Activated T-helper 9 cell treated with anti-CD3 and anti-CD28 coated beads, Interleukin-2, amount 50 U/mL, for 16 hours (primary cell): Measurements from ENCODE around the gene PTPN4.

ENCODE experiments used
- DNase-seq: peaks from one replicate; pipeline ENCODE4 v3.0.0-alpha.2; 2020; ENCODE audit warnings: low read depth

The PTPN4 gene, protein sequence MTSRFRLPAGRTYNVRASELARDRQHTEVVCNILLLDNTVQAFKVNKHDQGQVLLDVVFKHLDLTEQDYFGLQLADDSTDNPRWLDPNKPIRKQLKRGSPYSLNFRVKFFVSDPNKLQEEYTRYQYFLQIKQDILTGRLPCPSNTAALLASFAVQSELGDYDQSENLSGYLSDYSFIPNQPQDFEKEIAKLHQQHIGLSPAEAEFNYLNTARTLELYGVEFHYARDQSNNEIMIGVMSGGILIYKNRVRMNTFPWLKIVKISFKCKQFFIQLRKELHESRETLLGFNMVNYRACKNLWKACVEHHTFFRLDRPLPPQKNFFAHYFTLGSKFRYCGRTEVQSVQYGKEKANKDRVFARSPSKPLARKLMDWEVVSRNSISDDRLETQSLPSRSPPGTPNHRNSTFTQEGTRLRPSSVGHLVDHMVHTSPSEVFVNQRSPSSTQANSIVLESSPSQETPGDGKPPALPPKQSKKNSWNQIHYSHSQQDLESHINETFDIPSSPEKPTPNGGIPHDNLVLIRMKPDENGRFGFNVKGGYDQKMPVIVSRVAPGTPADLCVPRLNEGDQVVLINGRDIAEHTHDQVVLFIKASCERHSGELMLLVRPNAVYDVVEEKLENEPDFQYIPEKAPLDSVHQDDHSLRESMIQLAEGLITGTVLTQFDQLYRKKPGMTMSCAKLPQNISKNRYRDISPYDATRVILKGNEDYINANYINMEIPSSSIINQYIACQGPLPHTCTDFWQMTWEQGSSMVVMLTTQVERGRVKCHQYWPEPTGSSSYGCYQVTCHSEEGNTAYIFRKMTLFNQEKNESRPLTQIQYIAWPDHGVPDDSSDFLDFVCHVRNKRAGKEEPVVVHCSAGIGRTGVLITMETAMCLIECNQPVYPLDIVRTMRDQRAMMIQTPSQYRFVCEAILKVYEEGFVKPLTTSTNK

DNA sequence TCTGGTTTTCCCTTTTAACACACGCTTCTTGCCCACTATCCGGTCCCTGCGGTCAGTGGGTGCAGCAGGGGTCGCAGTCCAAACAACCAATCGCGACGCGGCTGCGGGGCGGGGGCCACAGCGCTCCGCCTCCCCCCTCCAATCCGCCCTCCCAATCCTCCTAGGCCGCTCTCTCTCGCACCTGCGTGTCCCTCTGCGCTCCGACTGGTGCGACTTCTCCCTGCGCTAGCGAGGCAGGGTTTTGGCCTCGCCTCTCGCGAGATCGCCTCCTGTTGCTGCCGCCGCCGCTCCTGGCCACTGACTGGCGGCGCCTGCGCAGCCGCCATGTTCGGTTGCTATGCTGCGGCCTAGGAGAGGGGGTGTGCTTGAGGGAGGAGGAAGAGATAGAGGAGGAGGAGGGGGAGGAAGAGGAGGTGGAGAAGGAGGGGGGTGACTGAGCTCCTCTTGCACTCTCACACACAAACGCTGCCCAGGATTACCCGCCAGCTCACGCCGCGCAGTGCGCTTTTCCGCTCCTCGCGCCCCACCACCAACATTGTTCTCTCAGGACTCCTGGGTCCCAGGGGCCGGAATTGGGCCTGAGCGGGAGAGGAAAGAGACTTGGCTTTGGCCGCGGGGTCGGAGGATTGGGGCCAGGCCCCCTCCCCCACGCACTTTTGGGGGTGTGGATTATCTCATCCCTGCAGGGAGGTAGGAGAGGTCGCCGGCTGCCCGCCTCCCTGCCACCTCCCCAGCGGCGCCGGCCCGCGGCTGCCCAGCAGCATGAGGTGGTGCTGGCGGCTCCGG, at the start of gene PTPN4:
Gene PTPN4, plus strand, starts transcription at position 472 of the 786 bp plus-strand sequence. CDS start 49,932 bp downstream, outside the sequence.
- DNase-seq = peak; percentile 92

DNA sequence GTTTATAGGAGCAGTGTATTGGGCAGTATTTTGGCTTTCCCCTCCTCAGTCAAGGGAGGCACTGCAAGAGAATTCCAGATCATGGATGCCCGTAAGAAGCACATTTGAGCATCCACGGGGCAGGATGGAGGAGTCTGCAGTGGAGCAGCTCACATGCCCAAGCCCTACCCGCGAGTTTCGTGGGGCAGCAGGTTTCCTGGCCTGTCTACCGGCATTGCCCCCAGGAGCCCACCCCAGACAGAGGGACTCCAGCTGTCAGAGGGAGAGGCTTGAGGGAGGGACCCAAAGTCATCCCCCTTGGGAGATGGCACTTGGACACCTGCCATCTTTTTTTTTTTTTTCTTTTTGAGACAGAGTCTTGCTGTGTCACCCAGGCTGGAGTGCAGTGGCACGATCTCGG, 49.4 kb upstream of the PTPN4 start:
- DNase-seq = no peak

DNA sequence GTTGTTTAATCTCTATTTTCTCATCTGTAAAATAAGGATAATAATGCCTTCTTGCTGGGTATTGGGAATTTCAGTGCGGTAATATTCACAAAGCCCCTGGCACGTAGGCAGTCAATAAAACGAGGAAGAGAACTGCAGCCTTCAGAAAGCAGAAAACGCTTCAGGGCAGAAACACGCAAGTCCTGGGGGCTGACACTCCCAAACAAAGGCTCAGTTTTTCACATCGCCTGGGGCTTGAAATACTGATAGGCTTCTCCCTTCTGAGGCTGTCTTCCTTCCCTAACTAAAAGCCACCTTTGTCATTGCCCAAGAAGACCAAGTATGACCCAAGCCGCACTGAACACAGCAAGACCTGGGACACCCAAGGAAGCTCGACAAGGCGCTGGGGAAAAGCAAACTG, 48.4 kb upstream of the PTPN4 start:
- DNase-seq = no peak

DNA sequence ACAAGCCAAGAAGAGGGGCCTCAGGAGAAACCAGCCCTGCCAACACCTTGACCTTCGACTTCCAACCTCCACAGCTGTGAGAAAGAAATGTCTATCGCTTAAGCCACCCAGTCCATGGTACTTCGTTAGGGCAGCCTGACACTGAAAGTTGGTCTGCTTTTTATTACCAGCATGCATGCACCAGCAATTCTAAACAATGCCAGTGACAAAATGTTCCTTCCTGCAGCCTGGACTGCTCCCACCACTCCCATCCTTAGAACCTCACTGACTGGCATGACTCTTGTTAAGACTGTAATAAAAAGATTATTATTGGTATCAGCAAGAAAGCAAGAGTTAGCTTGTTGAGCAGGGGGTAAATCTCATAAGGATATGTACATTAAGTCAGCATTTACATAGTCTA, 47.2 kb upstream of the PTPN4 start:
- DNase-seq = no peak

DNA sequence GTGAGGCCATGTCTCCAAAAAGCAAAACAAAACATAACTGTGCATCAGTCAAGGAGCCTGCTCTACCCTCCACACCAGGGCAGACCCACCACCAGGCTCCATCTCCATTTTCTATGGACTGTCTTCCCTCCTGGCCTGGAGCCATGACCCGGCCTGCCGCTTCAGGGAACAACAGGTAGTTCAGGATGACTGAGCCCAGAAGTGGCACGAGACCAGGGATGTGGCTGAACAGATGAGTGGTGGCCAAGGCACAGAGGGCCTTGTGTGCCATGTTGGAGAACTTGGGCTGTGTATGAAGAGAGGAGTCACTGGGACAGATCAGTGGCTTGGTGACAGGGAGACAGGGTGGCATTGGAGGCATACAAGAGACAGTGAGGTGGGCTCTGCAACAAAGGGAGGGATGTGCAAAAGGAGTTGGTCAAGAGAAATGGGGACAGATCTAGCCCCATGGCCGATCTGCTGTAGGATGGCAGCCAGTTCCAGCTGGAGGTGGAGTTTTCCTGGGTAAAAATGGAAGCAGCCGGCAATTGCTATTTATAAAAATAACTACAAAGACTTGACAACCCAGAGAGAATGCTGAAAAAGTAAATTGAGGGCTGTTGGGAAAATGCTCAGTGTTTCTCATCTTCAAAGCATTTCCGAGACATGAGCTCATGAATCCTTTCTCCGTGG, 45.8 kb upstream of the PTPN4 start:
- no peak for DNase-seq

DNA sequence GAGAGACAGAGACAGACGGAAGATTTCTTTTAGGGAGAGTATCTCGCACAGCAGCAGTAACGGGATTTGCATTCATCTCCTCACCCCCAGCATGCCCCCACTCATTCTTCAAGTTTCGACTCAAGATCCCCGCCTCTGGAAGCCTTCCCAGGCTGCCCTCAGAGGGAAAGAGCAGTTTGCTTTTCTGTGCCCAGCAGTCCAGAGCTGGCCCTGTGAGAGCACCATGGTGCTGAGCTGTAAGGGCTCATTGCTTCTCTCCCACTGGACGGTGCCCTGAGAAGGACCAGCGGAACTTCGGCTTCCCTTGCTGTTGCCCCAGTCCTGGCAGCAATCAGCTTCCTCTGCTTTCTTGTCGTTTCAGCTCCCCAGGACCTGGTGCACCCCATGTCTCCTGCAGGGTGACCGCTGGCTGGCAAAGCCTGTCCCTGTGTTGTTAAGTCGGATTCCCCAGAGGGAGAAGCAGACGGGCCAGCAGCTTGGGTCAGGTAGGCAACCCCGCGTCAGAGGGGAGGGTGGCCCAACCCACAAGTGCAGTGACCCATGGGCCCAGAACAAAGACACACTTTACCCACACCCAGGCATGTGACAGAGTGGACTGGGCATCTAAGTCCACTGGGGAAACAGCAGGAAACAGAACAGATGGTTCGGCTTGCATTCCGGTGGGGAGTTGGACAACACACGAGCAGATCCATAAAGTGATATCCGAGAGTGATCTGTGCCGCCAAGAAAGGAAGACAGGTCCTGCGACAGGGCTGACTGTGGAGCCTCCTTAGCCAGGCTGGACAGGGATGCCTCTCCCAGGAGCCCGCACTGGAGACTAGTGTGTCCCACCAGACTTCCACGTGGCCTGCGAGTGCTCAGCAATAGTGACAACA, 44.1 kb upstream of the PTPN4 start:
- DNase-seq = no peak

DNA sequence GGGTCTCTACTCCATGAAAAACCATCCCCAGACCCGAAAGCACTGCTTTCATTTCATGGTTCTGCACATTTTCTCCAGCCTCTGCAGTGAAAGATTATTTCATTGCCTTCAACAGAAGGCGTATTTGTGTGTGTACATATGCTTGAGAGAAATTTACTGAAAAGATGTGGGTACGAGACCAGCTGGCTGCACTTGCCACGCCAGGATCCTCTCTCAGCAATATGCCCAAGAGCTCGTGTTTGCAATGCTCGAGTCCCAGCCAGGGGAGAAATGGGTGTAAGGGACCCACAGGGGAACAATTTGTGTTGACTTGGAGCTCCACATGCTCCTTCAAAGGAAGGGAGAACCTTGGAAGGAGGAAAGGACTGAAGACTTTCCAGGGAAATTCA, 43.4 kb upstream of the PTPN4 start:
- DNase-seq = no peak

DNA sequence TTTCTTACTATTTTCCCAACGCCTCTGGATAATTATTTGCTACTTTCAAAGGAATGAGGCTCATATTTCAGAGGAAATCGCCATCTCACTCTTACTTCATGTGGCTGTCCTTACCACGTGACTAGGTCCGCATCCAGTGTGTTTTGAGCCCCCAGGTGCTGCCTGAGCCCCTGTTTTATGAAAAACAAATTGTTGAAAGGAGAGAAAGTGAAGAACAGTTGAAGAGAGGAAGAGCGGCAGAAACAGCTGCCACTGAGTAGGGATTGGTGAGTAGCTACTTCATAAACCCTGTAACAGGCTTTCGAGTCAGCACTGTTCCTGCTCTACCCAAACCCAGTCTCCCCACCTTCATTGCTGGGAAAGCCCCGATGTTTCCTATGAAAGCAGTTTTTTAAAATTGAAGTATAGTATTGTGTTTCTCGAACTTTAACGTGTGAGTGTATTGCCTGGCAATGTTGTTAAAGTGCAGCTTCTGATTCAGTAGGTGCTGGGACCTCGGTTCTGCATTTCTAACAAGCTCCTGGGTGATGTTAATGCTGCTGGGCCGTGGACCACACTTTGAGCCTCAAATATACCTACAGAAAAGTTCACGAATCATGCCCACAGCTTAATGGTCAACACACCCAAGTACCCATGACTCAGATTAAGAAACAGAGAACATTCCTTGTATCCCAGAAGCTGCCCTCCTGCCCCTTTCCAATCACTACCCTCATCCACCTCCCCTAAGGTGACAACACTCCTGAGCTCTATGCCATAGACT, 41.0 kb upstream of the PTPN4 start:
- DNase-seq = no peak

DNA sequence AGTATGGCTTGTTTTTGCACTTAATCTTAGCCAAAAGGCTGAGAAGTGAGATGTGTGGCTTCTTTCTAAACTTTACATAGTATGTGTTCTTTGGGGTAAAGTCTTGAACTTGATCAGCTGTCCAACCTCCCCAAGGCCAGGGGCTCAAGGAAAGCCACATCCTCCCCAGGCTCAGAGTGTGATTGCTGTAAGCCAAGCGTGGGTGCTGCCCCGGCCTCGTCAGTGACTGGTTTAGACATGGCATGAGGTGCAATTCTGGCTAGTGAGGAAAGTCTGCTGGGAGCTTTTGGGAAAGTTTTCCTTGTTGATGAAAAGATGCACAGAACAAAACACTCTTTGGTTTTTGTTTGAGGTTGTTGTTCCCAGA, 40.5 kb upstream of the PTPN4 start:
- DNase-seq = no peak

DNA sequence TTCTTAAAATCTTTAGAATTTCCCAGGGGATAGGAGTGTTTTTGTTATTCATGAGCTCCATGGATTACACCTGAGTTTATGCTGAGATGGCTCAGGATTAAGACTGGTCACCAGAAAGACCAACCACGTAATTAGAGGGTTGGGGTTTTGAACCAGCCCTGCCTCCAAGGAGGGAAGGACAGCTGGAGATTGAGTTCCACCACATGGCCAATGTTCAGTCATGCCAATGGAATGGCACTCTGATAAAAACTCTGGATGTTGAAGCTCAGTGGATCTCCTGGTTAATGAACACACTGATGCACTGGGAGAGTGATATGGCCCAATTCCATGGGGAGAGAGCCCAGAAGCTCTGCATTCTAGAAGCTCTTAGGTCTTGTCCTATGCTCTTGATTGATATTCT, 38.7 kb upstream of the PTPN4 start:
- no peak for DNase-seq

DNA sequence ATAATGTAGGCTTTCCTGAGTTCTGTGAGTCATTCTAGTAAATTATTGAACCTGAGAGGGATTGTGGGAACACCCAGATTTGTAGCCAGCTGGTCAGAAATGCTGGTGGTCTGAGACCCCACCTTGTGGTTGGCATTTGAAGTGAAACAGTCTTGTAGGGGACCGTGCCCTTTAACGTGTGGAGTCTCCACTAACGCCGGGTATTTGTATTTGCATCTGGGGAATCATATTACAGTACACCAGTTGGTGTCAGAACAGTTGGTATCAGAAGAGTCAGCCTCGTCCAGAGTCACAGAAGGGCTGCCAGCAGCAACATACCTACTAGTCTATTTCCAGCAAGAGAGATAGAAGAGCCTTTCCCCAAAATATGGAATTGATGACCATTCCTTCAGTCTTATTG, 38.3 kb upstream of the PTPN4 start:
- no peak for DNase-seq

DNA sequence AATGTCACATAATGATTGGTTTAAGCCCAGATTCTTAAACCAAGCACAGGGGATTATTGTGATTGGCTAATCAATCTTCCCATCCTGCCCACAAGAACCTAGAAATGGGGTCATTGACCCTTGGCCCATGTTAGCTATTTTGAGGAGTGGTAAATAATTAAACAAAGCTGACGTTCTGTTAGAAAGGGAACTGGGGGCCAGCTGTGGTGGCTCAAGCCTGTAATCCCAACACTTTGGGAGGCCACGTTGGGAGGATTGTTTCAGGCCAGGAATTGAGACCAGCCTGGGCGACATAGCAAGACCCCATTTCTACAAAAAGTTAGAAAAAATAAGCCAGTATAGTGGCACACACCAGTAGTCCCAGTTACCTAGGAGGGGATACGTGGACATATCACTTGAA, 37.8 kb upstream of the PTPN4 start:
- DNase-seq = no peak

DNA sequence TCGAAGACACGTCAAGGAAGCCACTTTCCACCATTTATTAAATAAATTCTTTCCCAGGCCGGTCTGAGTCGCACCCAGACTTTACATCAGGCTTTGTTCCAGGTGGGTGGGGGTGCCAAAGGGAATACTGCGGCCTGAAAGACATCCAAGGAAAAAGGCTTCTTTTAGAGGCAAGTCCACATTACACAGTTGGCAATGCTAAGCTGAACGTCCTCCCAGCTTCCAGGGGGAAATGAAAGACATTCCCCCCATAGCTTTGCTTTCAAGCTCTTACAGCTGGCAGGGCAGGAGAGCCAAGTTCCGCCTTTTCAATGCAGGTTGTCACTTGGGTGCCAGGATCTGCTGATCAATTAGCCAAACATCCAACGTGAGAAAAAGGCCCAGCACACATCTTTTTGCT, 36.5 kb upstream of the PTPN4 start:
- no peak for DNase-seq

DNA sequence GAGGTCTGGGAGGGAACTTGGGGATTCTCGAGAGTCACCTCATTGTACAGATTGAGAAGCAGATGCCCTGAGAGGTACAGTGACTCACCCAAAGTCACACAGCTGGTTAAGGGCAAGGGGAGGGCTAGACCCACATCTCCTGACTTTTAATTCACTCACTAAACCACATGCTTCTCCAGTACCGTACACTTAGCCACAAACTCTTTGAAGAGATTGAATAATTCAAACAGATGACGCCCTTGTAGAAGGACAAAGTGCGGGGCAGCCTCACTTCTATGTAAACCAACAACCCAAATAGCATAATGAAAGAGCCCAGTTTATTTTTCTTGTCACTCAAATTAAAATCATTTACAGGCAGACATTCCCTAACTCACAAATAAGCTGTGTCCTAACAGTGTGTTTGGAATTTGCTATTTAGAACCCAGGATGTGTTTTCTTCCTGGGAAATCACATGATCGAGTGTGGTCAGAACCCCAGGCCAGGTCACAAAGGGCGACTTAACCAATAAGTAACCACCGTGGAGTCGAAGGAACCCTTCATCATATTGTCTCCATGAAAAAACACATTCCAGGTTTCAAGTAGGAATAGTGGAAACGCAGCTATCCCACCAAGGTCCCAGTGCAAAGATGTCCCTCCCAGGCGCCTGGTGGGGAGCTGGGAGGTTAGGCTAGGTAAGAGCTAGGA, 35.8 kb upstream of the PTPN4 start:
- DNase-seq = no peak

DNA sequence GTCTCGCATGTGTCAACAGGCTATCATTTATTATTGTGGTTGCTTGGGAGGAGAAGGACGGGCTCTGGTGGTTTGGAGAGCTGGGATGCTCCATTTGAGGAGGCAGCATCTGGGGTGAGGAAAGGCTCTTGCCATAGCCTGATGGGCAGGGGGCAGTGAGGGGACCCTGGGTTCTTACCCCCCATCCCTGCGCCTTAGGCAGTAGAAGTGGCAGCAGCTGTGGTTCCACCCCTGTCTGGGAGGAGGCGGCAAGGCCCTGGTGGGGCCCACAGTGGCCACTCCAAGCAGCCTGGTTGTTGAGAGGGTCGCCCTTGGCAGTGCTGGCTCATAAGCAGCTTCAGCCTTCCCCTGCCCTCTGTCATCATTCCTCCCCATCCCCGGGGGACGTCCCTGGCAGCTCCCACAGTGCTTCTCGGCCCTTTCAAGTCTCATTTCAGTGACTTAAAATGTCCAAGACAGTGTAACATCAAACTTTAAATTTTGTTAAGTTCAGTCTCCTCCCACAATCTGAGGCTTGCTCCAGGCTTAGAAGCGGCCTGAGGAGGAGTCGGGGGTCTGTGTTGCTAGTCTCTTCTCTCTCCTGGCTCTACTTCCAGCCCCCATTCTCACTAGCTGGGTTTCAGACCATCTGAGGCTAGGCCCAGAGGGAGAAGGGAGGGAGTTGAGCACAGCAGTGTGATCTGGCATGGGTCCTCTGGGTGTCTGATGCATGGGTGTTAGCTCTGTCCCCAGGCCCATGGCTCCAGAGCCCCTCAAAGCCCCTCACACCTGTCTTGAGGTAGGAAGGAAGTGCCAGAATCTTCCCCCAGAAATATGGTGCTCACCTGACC, 34.9 kb upstream of the PTPN4 start:
- DNase-seq = no peak

DNA sequence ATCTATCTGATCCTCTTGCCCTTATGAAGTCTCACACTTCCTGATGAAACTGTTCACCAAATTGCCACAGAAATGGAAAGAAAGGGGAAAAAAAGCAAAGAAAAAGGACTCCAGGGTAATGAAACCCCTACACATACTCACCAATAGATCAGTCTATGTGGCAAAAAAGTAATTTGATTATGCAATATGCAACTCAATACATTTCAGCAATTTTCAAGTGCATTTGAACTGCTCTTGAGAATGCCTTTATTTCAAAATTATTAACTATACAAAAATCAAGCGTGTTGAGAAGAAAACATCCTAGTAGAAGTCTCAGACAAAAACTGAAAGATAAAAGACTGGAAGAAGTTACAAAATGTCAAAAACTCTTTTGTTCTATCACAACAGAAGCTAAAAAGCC, 32.2 kb upstream of the PTPN4 start:
- DNase-seq = no peak

DNA sequence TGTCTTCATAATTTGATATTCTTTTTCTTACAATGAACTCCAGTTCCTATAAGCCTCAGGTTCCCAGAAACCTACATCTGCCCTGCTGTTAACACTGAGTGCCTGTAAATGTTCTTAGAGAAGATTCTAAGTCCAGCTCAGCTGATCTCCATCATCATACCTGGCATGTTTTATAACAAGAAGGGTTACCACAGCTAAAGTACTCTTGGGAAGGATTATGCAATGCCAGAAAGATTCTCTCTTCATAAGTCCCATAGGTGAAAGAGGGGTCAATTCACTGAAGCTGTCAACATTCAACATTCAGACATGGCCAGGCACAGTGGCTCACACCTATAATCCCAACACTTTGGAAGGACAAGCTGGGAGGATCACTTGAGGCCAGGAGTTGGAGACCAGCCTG, 31.3 kb upstream of the PTPN4 start:
- DNase-seq = no peak

DNA sequence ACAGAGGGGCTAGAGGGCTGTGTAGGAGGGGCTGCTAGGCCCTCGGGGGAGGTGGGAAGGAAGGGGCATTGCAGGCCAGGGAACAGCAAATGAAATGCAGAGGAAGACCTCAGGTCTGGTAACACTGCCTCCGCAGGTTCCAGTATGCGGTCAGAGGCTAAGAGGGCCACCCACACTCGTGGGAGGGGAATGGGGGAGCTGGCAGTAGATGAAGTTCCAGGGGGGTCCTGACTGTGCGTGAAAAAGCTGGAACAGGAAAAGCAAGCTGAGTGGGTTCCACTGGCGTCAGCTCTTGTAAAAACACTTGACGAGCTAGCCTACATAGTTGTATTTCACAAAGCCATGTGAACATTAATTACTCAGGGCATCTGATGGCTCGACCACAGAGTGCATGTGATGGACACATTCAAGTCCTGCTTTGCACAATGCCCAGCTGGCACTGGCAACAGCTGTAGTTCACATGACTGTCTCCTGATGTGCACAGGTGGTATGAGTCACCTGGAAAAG, 29.0 kb upstream of the PTPN4 start:
- DNase-seq = no peak
